HG02943 (cell line): ENCODE results near the gene POMGNT2.
"Not testable (repeated sequence)": the region's sequence is repeated elsewhere in the genome, so short reads cannot be mapped to it uniquely, and the experiment has no call there.

Experiments used
- ATAC-seq: cut with Tn5 transposase; IDR thresholded peaks from one replicate; pipeline ENCODE4 v1.9.1; 2021; ENCODE audit warnings: mild to moderate bottlenecking, low read depth, moderate library complexity; ENCODE audit not compliant: unreplicated experiment

Gene POMGNT2

DNA sequence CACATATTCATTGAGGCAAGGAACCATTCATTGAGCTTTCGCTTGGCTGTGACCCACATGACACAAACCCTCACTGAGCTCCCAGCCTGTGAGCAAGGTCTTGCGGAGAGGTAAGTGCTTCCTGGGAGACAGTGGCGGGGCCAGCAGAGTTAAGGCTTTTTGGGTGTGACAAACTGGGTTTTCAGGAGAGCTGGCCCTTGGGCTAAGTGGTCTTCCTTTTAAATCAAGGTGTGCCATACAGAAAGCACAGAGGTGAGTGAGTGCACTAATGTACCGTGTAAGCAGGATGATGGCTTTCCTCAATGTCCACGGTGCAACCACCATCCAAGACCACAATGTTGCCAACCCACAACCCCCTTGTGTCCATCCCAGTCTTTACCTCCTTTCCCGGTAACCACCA is 28.6 kb downstream of the POMGNT2 start:
- no peak for ATAC-seq

- no peak for ATAC-seq
Observed at GRCh38 chr3:43076857-43077256, 29.0 kb downstream of the POMGNT2 start.

DNA sequence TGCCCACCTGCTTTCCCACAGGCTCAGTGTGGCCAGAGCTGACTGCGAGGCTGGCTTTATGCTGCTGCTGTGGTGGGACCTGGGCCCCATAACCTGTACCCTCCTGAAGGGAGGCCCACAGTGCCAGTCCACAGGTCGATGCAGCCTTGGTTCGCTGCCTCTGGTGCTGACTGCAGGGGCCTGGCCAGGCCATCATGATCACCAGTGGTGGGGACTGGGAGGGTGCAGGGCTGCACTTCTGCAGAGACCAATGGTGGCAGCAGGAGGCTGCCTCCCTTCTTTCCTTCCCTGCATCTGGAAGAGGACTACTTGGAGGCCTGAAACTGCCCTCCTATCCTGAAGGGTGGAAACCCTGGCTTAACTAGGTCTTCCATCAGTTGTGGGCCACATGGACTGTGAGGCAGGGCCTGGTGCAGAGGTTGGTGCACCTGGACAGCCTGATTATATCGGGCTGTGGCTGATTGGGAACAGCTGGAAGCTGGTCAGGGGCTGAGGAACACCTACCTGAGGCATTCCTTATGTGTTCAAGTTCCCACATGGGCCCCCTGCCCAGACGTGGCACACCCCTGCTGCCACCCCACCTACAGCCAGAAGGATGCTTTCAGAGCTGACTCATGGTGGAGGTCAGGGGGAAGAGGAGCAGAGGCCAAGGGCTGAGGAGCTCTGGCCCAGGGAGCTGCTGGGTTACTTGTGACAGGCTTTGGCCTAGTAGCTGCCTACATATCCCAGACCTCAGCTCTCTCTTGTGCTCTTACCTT is 29.8 kb downstream of the POMGNT2 start:
- no peak for ATAC-seq

DNA sequence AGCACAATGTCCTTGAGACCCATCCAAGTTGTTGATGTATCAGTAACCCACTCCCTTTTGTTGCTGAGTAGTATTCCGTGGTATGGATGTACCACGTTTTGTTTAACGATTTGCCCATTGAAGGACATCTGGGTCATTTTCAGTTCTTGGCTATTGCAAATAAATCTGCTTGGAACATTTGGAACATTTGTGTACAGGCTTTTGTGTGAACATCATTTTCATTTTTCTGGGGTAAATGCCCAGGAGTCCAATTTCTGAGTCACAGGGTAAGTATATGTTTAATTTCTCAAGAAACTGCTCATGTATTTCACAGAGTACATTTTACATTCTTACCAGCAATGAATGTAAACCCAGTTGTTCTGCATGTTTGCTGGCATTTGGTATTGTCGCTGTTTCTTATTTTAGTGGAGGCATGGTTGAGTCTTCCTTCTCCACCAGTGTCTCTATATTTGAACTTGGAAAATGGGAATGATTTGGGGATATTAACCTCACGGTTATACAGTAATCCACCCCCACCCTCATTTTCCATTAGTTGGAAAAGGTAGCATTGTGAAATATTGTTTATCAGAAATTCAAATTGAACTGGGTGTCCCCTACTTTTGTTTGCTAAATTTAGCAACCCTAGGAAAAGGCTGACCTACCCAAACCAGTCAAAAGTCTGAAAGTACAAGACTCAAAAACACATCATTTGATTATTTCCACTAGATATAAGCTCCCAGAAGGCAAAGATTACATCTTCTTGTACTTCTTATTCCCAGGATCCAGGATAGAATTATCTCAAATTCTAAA is 30.8 kb downstream of the POMGNT2 start:
- no peak for ATAC-seq

DNA sequence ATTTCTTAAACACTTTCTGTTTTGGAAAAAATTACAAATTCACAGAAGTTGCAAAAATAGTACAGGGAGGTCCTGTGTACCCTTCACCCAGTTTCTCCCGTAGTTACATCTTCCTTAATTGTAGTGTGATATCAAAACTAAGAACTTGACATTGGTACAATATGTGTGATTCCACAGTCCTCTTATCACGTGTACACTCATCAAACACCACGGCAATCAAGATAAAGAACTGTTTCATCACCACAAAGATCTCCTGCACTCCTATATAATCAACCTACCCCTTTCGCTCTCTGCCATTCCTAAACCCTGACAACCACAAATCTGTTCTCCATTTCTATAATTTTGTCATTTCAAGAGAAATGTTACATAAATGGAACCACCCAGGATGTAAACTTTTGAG is 31.4 kb downstream of the POMGNT2 start:
- no peak for ATAC-seq

GRCh38 chr3:43073836-43074220 is 32.1 kb downstream of the POMGNT2 start:
- no peak for ATAC-seq

DNA sequence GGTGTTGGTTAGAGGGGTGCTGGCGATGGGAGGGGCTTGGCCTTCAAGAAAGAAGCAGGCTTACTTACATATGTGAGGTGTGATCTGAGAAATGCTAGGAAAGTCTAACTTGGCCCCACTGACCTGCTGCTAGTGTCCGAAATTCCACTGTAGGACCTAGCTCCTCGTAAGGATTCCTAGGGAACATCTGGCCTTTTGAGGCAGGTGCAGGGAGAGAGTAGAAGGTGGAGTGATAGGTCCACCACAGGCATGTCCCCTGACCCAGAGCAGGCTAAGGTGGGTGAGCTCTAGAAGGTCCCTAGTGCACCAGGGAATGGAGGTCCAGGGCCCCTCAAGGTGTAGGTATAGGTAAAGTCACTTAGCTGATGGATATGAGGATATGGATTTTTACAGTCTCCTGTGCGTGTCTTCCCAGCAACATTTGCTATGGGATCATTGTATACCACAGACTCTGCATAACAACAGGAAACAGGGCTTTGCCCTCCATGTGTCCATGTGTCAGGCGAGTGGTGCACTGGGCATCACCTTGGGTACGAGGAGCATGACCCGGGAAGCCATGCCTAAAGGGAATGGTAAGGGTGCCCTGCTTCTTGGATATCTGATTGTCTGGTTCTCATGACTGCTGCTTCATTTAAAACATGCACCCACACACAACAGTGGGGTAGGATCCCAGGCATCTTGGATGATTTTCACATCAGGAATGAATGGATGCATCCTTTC is 32.6 kb downstream of the POMGNT2 start:
- no peak for ATAC-seq

GRCh38 chr3:43072361-43072760 is 33.5 kb downstream of the POMGNT2 start:
- ATAC-seq, result no peak

GRCh38 chr3:43071313-43071893 is 34.5 kb downstream of the POMGNT2 start:
- no peak for ATAC-seq

GRCh38 chr3:43070670-43071069 is 35.2 kb downstream of the POMGNT2 start:
- ATAC-seq, result not testable (repeated sequence)

DNA sequence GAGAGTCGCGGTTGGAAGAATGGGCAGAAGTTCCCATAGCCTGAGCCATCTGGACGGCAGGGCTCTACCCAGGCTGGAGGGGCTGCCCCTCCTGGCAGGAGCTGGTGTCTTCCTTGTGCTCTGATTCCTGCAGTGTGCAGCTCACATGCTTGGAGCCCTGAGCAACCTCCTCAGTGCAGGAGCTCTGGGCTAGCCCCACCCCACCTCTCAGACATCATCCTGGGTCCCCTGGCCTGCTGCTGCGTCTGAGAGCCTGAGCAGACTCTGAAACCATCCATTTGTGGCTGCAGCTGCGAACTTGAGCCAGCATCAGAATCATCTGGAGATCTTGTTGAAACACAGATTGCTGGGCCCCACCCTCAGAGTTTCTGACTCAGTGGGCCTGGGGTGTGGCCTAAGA is 42.8 kb downstream of the POMGNT2 start:
- ATAC-seq, result no peak

DNA sequence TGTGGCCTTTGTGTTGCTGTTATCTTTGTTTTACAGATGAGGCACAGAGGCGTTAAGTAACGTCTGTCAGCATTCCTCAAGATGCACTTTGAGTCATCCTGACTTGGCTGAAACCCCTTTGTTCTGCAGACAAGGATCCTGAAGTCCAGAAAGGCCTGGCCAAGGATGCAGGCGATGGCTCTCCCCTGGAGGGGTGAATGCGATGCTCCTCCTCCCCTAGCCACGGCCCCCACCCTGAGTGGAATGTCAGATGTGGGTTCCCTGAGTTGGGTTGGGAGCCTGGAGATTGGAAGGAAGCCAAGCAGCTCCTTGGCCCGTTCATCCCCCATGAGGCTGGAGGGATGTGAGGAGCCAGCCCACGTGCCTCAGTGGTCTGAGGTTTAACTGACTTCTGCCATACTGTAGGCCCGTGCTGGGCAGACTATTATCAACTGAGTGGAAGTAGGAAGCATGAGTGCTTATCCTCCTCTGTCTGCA is 43.3 kb downstream of the POMGNT2 start:
- no peak for ATAC-seq

DNA sequence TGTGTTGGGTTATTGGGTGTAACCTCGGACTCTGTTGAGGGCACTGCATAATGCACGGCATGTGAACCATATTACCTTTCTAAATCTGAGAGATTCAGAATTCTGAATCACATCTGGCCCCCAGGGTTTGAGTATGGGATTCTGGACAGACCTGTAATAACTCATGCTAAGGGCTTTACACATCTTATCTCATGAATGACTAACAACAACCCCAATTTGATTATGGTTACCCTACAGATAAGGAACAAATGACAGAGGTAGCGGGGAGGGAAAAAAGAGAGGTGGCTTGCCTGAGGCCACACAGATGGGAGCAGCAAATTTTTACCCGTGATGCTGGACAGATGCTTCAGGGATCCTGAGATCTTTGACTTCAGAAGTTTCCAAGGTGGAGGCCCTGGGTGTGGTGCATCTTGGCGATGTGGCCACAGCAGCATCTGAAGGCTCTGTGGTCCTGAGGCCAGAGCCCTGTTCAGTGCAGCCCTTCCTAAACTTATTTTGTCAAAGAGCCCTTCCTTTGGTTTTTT is 43.8 kb downstream of the POMGNT2 start:
- ATAC-seq, result no peak

- ATAC-seq, result no peak
Observed at GRCh38 chr3:43061101-43061895, 44.6 kb downstream of the POMGNT2 start.

GRCh38 chr3:43059456-43059855 is 46.4 kb downstream of the POMGNT2 start:
- no peak for ATAC-seq

- ATAC-seq, result no peak
Observed at GRCh38 chr3:43055806-43056770, 49.8 kb downstream of the POMGNT2 start.

DNA sequence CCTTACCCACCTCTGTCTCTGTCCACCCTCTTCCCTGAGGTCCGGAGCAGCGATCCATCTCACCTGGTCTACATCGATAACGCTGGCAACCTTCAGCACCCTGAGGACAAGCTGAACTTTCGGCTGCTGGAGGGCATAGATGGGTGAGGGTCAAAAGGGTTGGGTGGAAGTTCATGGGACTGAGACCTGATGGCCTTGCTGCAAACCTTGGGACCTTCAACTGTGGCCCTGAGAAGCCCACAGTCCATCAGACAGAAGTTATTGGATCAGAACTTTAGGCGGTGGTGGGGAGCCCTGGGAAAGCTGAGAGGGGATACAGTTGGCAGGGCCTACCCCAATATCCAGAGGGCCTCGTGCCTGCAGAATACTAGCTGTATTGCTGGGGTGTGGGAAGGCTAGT is 50.5 kb downstream of the POMGNT2 start:
- ATAC-seq, result no peak

DNA sequence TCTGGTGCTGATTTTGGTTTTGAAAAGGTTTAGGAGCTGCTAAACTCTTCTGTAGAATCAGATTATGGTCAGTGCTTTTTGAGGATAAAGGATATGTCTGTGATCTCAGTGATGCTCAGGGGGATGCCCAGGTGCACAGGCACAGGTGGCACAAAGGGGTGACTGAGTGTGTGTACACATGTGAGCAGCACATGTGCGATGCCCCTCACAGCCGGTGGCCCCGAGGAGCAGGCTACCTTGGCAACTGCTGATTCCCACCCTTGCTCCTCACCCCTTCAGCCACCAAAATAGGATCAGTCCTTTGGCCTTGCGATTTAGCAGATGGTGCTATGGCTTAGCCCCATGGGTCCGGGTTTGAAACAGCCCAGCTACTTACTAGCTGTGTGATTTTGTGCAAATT is 51.1 kb downstream of the POMGNT2 start:
- no peak for ATAC-seq

DNA sequence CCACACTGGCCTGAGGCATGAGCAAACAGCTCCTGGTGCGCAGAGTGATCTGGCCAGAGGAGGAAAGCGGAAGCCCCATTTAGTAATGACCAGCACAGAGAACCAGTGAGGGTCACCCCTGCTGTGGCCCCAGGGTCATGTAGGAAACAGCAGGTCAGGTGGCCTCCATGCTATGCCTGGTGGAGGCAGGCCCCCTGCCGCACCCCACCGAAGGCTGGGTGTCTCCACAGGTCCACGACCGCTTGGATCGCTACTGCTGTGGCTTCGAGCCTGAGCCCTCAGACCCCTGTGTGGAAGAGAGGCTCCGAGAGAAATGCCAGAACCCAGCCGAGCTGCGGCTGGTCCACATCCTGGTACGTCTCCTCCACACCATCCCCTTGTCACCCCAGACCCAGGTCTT is 52.6 kb downstream of the POMGNT2 start:
- no peak for ATAC-seq
